Mesothelial cell of epicardium (in vitro differentiated cells): ENCODE data around the gene SPACA6. TPM values are rescaled to one million over a fixed set of nuclear protein-coding genes. Genes with fewer than 3 reads are reported as not detected.
A peak's percentile ranks its signal among the peaks of the same experiment; 100 is the strongest.

Experiments used
- DNase-seq, 2 experiments: peaks; one replicate each; pipeline ENCODE4 v3.0.0; 2021; ENCODE audit warnings: low spot score in 2 of 2; ENCODE audit not compliant: unreplicated experiment in 2 of 2
- H3K27ac Mint-ChIP-seq: 2 replicates; pipeline ENCODE4 v1.8.0; 2021; ENCODE audit warnings: mixed read lengths
- H3K27me3 Mint-ChIP-seq: 2 replicates; pipeline ENCODE4 v1.8.0; 2021; ENCODE audit warnings: low read depth, mixed read lengths
- H3K36me3 Mint-ChIP-seq: 2 replicates; pipeline ENCODE4 v1.8.0; 2021; ENCODE audit warnings: mixed read lengths
- H3K4me1 Mint-ChIP-seq: 2 replicates; pipeline ENCODE4 v1.8.0; 2021; ENCODE audit warnings: mixed read lengths
- H3K4me3 Mint-ChIP-seq: 2 replicates; pipeline ENCODE4 v1.8.0; 2021; ENCODE audit warnings: mild to moderate bottlenecking, moderate library complexity, mixed read lengths
- H3K9me3 Mint-ChIP-seq: 2 replicates; pipeline ENCODE4 v1.8.0; 2021; ENCODE audit warnings: mixed read lengths
- CTCF ChIP-seq: fragments of 200-600 bp; sonication (generic); IDR thresholded peaks from one replicate; pipeline ENCODE4 v1.5.0; 2021; ENCODE audit warnings: antibody characterized with exemption; ENCODE audit not compliant: unreplicated experiment
- microRNA-seq: library from miRNA; unstranded; fragments of <30 nt; microRNA quantifications from one replicate; pipeline ENCODE4 v1.2.0, GENCODE V29; 2021; ENCODE audit warnings: inconsistent platforms, mixed read lengths
- total RNA-seq: library from RNA; stranded (reverse); gene quantifications from 3 replicates; pipeline ENCODE4 v1.2.1, GENCODE V29; 2021

Gene SPACA6
- total RNA-seq, 1 donor from 2014 or later: 87.6 TPM

GRCh38 chr19:51750400-51751094 is 57.4 kb downstream of the SPACA6 start:
- Mint-ChIP-seq H3K4me3 (no peak overlapping the region), H3K27me3 (no peaks in the 10 kb centered on the region), H3K36me3 (no peaks in the 10 kb centered on the region), H3K9me3 (peaks cover 56% of the 10 kb centered on the region), H3K4me1 (no peaks in the 10 kb centered on the region), H3K27ac (no peak overlapping the region)
- DNase-seq: no peak
- TF ChIP-seq CTCF: no peak

- Mint-ChIP-seq H3K4me3 (no peak within 1 kb of the TSS), H3K27me3 (no peaks in the 10 kb centered on the region), H3K36me3 (no peaks in the 10 kb centered on the region), H3K4me1 (no peaks in the 10 kb centered on the region), H3K27ac (no peak within 1 kb of the TSS), H3K9me3 (peaks cover 62% of the 10 kb centered on the region)
- DNase-seq: no peak
- no peak for TF ChIP-seq CTCF
These were observed 58.5 kb downstream of the SPACA6 start, which contains the start of gene FPR1 for GRCh38 chr19:51751655-51752054. Gene FPR1, minus strand, starts transcription at chr19:51751878. Its CDS starts 4,884 bp downstream, at chr19:51746994.

GRCh38 chr19:51754109-51754508 is 61.0 kb downstream of the SPACA6 start:
- Mint-ChIP-seq H3K36me3 (no peaks in the 10 kb centered on the region), H3K4me1 (no peaks in the 10 kb centered on the region), H3K4me3 (no peak overlapping the region), H3K9me3 (peaks cover 48% of the 10 kb centered on the region), H3K27ac (no peak overlapping the region), H3K27me3 (no peaks in the 10 kb centered on the region)
- no peak for TF ChIP-seq CTCF
- no peak for DNase-seq

GRCh38 chr19:51754770-51755169 is 61.6 kb downstream of the SPACA6 start:
- no peak for TF ChIP-seq CTCF
- Mint-ChIP-seq H3K27ac (no peak overlapping the region), H3K27me3 (no peaks in the 10 kb centered on the region), H3K4me1 (no peaks in the 10 kb centered on the region), H3K9me3 (peaks cover 48% of the 10 kb centered on the region), H3K36me3 (no peaks in the 10 kb centered on the region), H3K4me3 (no peak overlapping the region)
- no peak for DNase-seq

Small RNAs within 50 kb of the gene (microRNA-seq; reads per million reads assigned to microRNA genes)
- gene MIR125A (22,126 reads per million, percentile 98 among the genes with 10 or more reads in this experiment), gene MIR99B (120,072 reads per million, percentile 100 among the genes with 10 or more reads in this experiment), gene MIRLET7E (15,133 reads per million, percentile 97 among the genes with 10 or more reads in this experiment)

Other genes starting within 250 kb of the SPACA6 start
- not detected in 3 replicates for gene SIGLEC8, start 234.9 kb upstream of the SPACA6 start, total RNA-seq
- gene CEACAM18, start 214.8 kb upstream of the SPACA6 start, total RNA-seq: not detected in 3 replicates
- not detected in 3 replicates for gene SIGLEC12, start 191.5 kb upstream of the SPACA6 start, total RNA-seq
- gene SIGLEC6, start 161.7 kb upstream of the SPACA6 start, total RNA-seq: not detected in 3 replicates
- gene ZNF175, start 122.0 kb upstream of the SPACA6 start, total RNA-seq: 12.2 to 15.2 TPM (median 13.5 TPM) in 3 replicates
- gene SIGLEC5, start 62.9 kb upstream of the SPACA6 start, total RNA-seq: not detected in 3 replicates
- not detected in 3 replicates for gene SIGLEC14, start 46.5 kb upstream of the SPACA6 start, total RNA-seq
- 0.32 to 0.58 TPM (median 0.44 TPM) in 3 replicates for gene HAS1, start 30.7 kb downstream of the SPACA6 start, total RNA-seq
- not detected in 3 replicates for gene FPR1, start 58.5 kb downstream of the SPACA6 start, total RNA-seq
- gene FPR2, start 67.8 kb downstream of the SPACA6 start, total RNA-seq: not detected in 3 replicates
- not detected in 3 replicates for gene FPR3, start 101.8 kb downstream of the SPACA6 start, total RNA-seq
- gene ZNF577, start 194.6 kb downstream of the SPACA6 start, total RNA-seq: 23.0 to 27.4 TPM (median 23.1 TPM) in 3 replicates
- 28.4 to 31.8 TPM (median 30.7 TPM) in 3 replicates for gene ZNF649, start 211.7 kb downstream of the SPACA6 start, total RNA-seq
- gene ZNF613, start 234.1 kb downstream of the SPACA6 start, total RNA-seq: 5.7 to 9.2 TPM (median 8.3 TPM) in 3 replicates